ENCODE results near the gene PCMT1. TPM values are rescaled to one million over a fixed set of nuclear protein-coding genes. Genes with fewer than 3 reads are reported as not detected.

Gene PCMT1
- total and polyA plus RNA-seq, 9 of the 15 experiments (the other 6 are each of a cell fraction or from before 2014, with no cell fraction given), result 217 to 541 (median 327) TPM

- TF ChIP-seq NFIC (IDR thresholded peaks at IDR 0.05), result peak; percentile 89
- no peak for TF ChIP-seq ZNF12 (CRISPR knock-in tag; IDR thresholded peaks at IDR 0.05)
- TF ChIP-seq KLF16 (IDR thresholded peaks at IDR 0.05), result peak; percentile 91
- no peak for TF ChIP-seq KLF10 (CRISPR knock-in tag; IDR thresholded peaks at IDR 0.05)
- peak; percentile 67 for TF ChIP-seq POLR2A (conservative IDR thresholded peaks at IDR 0.05)
- TF ChIP-seq EZH2 (IDR thresholded peaks at IDR 0.05; ENCODE audit: borderline replicate concordance, low read depth, low read length), result no peak
- TF ChIP-seq TCFL5 (CRISPR knock-in tag; conservative IDR thresholded peaks at IDR 0.05), result 0 out of 2 replicates have a peak, but pooled peaks have one; percentile 35
- peak; percentile 27 for TF ChIP-seq DACH1 (IDR thresholded peaks at IDR 0.05; ENCODE audit: partially characterized antibody)
- peak; percentile 90 to 94 for TF ChIP-seq ARNT (IDR thresholded peaks at IDR 0.05)
- TF ChIP-seq ZNF395 (CRISPR knock-in tag; IDR thresholded peaks at IDR 0.05), result peak; percentile 96
- peak; percentile 38; the same call in 1 of the 2 replicates for TF ChIP-seq ZBTB12 (CRISPR knock-in tag; IDR thresholded peaks at IDR 0.05)
- peak; percentile 22 for TF ChIP-seq WHSC1 (IDR thresholded peaks at IDR 0.05; ENCODE audit: low read length)
- TF ChIP-seq KDM2B (CRISPR knock-in tag; IDR thresholded peaks at IDR 0.05), result no peak
- peak in 1 of 2 experiments; percentile 72; a peak in 2 of 4 replicates for TF ChIP-seq MAZ (CRISPR knock-in tag; conservative IDR thresholded peaks at IDR 0.05 in 1 of 2, IDR thresholded peaks at IDR 0.05 in 1 of 2)
- 0 out of 2 replicates have a peak, but pooled peaks have one; percentile 70 for TF ChIP-seq DNMT1 (IDR thresholded peaks at IDR 0.05)
- TF ChIP-seq ZNF277 (CRISPR knock-in tag; IDR thresholded peaks at IDR 0.05; ENCODE audit: borderline replicate concordance), result no peak
- TF ChIP-seq ZBTB2 (IDR thresholded peaks at IDR 0.05), result peak; percentile 95
- no peak for TF ChIP-seq ZFP30 (CRISPR knock-in tag; IDR thresholded peaks at IDR 0.05; ENCODE audit: borderline replicate concordance)
- 0 out of 2 replicates have a peak, but pooled peaks have one; percentile 50 for TF ChIP-seq HOMEZ (CRISPR knock-in tag; IDR thresholded peaks at IDR 0.05)
- TF ChIP-seq NR4A1 (CRISPR knock-in tag; IDR thresholded peaks at IDR 0.05), result peak; percentile 78; the same call in 1 of the 2 replicates
- 0 out of 2 replicates have a peak, but pooled peaks have one; percentile 32 for TF ChIP-seq NR4A1 (tag; IDR thresholded peaks at IDR 0.05)
- TF ChIP-seq DPF2 (IDR thresholded peaks at IDR 0.05), result peak; percentile 99
Observed at GRCh38 chr6:149728499-149729234, 20.9 kb upstream of the PCMT1 start (continued).
